ENCODE results near the gene WFDC2. TPM values are rescaled to one million over a fixed set of nuclear protein-coding genes. Genes with fewer than 3 reads are reported as not detected.

The WFDC2 gene, protein sequence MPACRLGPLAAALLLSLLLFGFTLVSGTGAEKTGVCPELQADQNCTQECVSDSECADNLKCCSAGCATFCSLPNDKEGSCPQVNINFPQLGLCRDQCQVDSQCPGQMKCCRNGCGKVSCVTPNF
- total RNA-seq (12.6 and 16.7 TPM in 2 replicates), polyA plus RNA-seq (92.1 and 99.1 TPM in 2 replicates)

DNA sequence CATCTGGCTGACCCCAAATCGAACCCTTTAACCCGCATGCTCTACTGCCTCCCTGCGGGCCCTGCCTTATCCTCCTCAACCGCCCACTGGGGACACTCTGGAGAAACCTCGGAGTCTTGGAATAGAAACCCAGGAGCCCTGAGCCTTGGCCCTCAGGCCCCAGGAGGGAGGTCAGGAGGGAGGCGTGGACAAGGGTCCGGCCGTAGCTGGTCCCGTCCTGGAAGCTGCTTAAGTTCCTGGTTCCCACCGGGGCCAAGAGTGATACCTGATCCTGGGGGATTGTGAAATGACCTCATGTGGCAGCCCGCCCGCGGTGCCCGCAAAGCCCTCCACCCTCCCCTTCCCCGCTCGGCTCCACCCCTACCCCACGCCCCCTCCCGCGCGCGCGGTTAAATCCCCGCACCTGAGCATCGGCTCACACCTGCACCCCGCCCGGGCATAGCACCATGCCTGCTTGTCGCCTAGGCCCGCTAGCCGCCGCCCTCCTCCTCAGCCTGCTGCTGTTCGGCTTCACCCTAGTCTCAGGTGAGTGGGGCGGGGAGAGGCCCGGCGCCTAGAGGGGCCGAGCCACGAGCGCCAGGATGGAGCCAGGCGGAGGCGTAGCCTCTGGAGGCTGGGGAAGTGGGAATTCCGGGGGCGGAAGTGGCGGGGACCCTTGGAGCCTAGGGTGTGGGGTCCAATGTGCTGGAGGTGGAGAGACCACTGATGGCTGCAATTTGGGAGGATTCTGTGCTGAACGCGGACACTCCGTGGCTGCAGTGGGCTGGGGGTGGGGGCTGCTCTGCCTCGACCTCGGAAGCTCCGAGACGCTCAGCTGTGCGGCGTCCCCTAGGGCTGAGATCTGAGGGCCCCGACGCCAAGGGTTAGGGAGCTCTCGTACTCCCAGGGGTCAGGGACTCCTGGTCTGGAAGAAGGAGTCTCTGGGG, at the start of gene WFDC2:
Gene WFDC2, plus strand, starts transcription at position 418 of the 926 bp plus-strand sequence. Its CDS starts 29 bp downstream, at position 447.
- WGBS (ENCODE audit: low lambda C conversion rate, missing lambda C conversion rate), result 4% methylated on average over 49 of the region's 54 CpGs
- Histone ChIP-seq H3K27me3 (peaks cover 2% of the 10 kb centered on the region), H3K9me3 (ENCODE audit: low read depth) (no peaks in the 10 kb centered on the region), H3K9me2 (replicated peaks; ENCODE audit: insufficient read depth) (no peaks in the 10 kb centered on the region), H4K20me1 (ENCODE audit: insufficient read depth, poor library complexity, severe bottlenecking) (no peaks in the 10 kb centered on the region), H3K4me2 (peak within 1 kb of the TSS; percentile 92), H2AFZ (peak within 1 kb of the TSS; percentile 79), H3K4me3 (peak within 1 kb of the TSS; percentile 47), H3K27ac (peak within 1 kb of the TSS; percentile 81), H3K36me3 (replicated peaks; ENCODE audit: insufficient read depth, low read depth) (no peaks in the 10 kb centered on the region), H3K79me2 (no peaks in the 10 kb centered on the region), H3K4me1 (ENCODE audit: insufficient read depth) (peaks cover 10% of the 10 kb centered on the region)
- peak; percentile 60 for DNase-seq (ENCODE audit: low spot score)
- TF ChIP-seq EZH2phosphoT487 (IDR thresholded peaks at IDR 0.05; ENCODE audit: low read depth, severe bottlenecking, unreplicated experiment) (no peak), EZH2 (IDR thresholded peaks at IDR 0.05; ENCODE audit: borderline replicate concordance) (no peak)
- TF ChIP-seq, protein P1, sequence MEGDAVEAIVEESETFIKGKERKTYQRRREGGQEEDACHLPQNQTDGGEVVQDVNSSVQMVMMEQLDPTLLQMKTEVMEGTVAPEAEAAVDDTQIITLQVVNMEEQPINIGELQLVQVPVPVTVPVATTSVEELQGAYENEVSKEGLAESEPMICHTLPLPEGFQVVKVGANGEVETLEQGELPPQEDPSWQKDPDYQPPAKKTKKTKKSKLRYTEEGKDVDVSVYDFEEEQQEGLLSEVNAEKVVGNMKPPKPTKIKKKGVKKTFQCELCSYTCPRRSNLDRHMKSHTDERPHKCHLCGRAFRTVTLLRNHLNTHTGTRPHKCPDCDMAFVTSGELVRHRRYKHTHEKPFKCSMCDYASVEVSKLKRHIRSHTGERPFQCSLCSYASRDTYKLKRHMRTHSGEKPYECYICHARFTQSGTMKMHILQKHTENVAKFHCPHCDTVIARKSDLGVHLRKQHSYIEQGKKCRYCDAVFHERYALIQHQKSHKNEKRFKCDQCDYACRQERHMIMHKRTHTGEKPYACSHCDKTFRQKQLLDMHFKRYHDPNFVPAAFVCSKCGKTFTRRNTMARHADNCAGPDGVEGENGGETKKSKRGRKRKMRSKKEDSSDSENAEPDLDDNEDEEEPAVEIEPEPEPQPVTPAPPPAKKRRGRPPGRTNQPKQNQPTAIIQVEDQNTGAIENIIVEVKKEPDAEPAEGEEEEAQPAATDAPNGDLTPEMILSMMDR (IDR thresholded peaks at IDR 0.05; ENCODE audit: poor library complexity), result peak; percentile 33

DNA sequence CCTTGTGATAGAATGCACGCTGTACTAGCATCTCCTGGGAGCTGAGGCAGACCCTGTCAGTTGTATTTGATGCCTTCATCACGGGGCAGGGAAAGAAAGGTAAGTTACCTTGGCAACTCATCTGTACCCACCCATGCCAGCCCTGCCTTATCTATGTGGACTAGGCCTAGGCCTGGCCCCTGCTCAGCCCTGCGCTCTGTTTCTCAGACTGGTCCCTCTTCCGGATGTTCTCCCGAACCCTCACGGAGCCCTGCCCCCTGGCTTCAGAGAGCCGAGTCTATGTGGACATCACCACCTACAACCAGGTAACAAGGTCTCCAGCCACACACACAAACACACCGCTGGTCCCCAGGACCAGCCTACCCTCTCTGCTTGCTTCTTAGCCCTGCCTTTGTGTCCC, 49.4 kb upstream of the WFDC2 start:
- Histone ChIP-seq H3K9me2 (replicated peaks; ENCODE audit: insufficient read depth) (no peaks in the 10 kb centered on the region), H3K27ac (no peak overlapping the region), H2AFZ (no peak overlapping the region), H3K27me3 (no peaks in the 10 kb centered on the region), H3K79me2 (peaks cover 21% of the 10 kb centered on the region), H3K4me3 (no peak overlapping the region), H3K4me1 (ENCODE audit: insufficient read depth) (peaks cover 12% of the 10 kb centered on the region), H3K4me2 (no peak overlapping the region), H3K9me3 (ENCODE audit: low read depth) (no peaks in the 10 kb centered on the region), H4K20me1 (ENCODE audit: insufficient read depth, poor library complexity, severe bottlenecking) (no peaks in the 10 kb centered on the region), H3K36me3 (replicated peaks; ENCODE audit: insufficient read depth, low read depth) (no peaks in the 10 kb centered on the region)
- WGBS (ENCODE audit: low lambda C conversion rate, missing lambda C conversion rate), result 97% methylated on average over 8 of the region's 8 CpGs
- no peak for DNase-seq (ENCODE audit: low spot score)
- TF ChIP-seq EZH2 (IDR thresholded peaks at IDR 0.05; ENCODE audit: borderline replicate concordance) (no peak), EZH2phosphoT487 (IDR thresholded peaks at IDR 0.05; ENCODE audit: low read depth, severe bottlenecking, unreplicated experiment) (no peak)
- TF ChIP-seq, protein P1 (IDR thresholded peaks at IDR 0.05; ENCODE audit: poor library complexity), result no peak

DNA sequence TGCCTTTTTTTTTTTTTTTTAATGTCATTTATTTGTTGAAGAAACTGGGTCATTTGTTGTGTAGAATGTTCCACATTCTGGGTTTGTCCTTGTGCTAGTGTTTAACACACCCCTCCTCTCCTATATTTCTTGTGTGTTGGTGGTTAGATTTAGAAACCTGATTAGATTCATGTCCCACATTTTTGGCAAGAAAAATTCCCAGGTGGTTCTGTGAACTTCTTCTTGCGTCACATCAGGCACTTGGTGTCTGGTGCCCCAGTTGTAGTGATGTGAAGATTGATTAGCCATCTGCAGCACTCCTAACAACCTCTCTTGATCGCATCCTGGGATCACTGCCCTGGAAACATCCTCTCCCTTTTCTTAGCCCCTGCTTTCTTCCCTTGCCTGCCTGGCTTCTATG, 45.9 kb upstream of the WFDC2 start:
- H3K4me1 ChIP-seq (ENCODE audit: insufficient read depth), result no peaks in the 10 kb centered on the region
- no peak overlapping the region for H3K4me2 ChIP-seq
- H3K9me3 ChIP-seq (ENCODE audit: low read depth), result no peaks in the 10 kb centered on the region
- H3K9me2 ChIP-seq (replicated peaks; ENCODE audit: insufficient read depth), result no peaks in the 10 kb centered on the region
- no peak for DNase-seq (ENCODE audit: low spot score)
- H4K20me1 ChIP-seq (ENCODE audit: insufficient read depth, poor library complexity, severe bottlenecking), result no peaks in the 10 kb centered on the region
- H3K27me3 ChIP-seq, result no peaks in the 10 kb centered on the region
- TF ChIP-seq, protein P1 (IDR thresholded peaks at IDR 0.05; ENCODE audit: poor library complexity), result no peak
- TF ChIP-seq EZH2 (IDR thresholded peaks at IDR 0.05; ENCODE audit: borderline replicate concordance), result no peak
- TF ChIP-seq EZH2phosphoT487 (IDR thresholded peaks at IDR 0.05; ENCODE audit: low read depth, severe bottlenecking, unreplicated experiment), result no peak
- 94% methylated on average over 2 of the region's 2 CpGs for WGBS (ENCODE audit: low lambda C conversion rate, missing lambda C conversion rate)
- no peak overlapping the region for H3K4me3 ChIP-seq
- no peaks in the 10 kb centered on the region for H3K79me2 ChIP-seq
- H2AFZ ChIP-seq, result no peak overlapping the region
- H3K36me3 ChIP-seq (replicated peaks; ENCODE audit: insufficient read depth, low read depth), result no peaks in the 10 kb centered on the region
- H3K27ac ChIP-seq, result no peak overlapping the region

All from hepatocyte (in vitro differentiated cells).